ENCODE measurements around the gene DLK2. TPM values are rescaled to one million over a fixed set of nuclear protein-coding genes. Genes with fewer than 3 reads are reported as not detected.

The DLK2 gene
- total RNA-seq, 2 experiments from 2014 or later, result not detected

GRCh38 chr6:43435682-43436437 is 19.5 kb downstream of the DLK2 start:
- Histone ChIP-seq H3K4me2 (ENCODE audit: low read length) (no peak overlapping the region), H3K9me2 (ENCODE audit: insufficient read depth, low read length) (no peaks in the 10 kb centered on the region), H3K79me2 (ENCODE audit: insufficient read depth, low read depth, low read length) (no peaks in the 10 kb centered on the region), H3K9me3 (ENCODE audit: low read length) (no peaks in the 10 kb centered on the region), H3K4me3 (ENCODE audit: low read depth, low read length, poor library complexity, severe bottlenecking) (no peak overlapping the region), H3K4me1 (ENCODE audit: insufficient read depth, low read length, poor library complexity, severe bottlenecking) (no peaks in the 10 kb centered on the region), H2AFZ (ENCODE audit: low read length) (no peak overlapping the region), H3K36me3 (ENCODE audit: insufficient read depth, low read length) (peaks cover 13% of the 10 kb centered on the region), H4K20me1 (ENCODE audit: insufficient read depth, low read length) (no peaks in the 10 kb centered on the region), H3K27ac (ENCODE audit: low read depth, low read length, poor library complexity, severe bottlenecking) (no peak overlapping the region)
- CTCF ChIA-PET (ENCODE audit: unreplicated experiment), result no interaction called here
- DNase-seq (ENCODE audit: low spot score), result no peak
- no peak for TF ChIP-seq CTCF (conservative IDR thresholded peaks at IDR 0.05; ENCODE audit: low read length)
- TF ChIP-seq EZH2phosphoT487 (IDR thresholded peaks at IDR 0.05; ENCODE audit: borderline replicate concordance, low read depth, low read length), result no peak
- BruUV-seq (replicated peaks), result no TSS peak
- intact Hi-C loops (cut with micrococcal nuclease; ENCODE audit: unreplicated experiment), result no loop called here
- POLR2A ChIA-PET, result interaction anchor here (0.6 to 0.8 kb wide), 4 partner anchors 45 to 1220 kb away, joined by 3 read pairs; no protein-coding TSS in a partner anchor

- no peak overlapping the region for H3K27ac ChIP-seq (ENCODE audit: low read depth, low read length, poor library complexity, severe bottlenecking)
- H3K4me3 ChIP-seq (ENCODE audit: low read depth, low read length, poor library complexity, severe bottlenecking), result no peak overlapping the region
- CTCF ChIA-PET (ENCODE audit: unreplicated experiment), result no interaction called here
- no peaks in the 10 kb centered on the region for H3K79me2 ChIP-seq (ENCODE audit: insufficient read depth, low read depth, low read length)
- BruUV-seq (replicated peaks), result no TSS peak
- peaks cover 13% of the 10 kb centered on the region for H3K36me3 ChIP-seq (ENCODE audit: insufficient read depth, low read length)
- intact Hi-C loops (cut with micrococcal nuclease; ENCODE audit: unreplicated experiment), result no loop called here
- no peaks in the 10 kb centered on the region for H4K20me1 ChIP-seq (ENCODE audit: insufficient read depth, low read length)
- DNase-seq (ENCODE audit: low spot score), result no peak
- no peaks in the 10 kb centered on the region for H3K9me2 ChIP-seq (ENCODE audit: insufficient read depth, low read length)
- H2AFZ ChIP-seq (ENCODE audit: low read length), result no peak overlapping the region
- POLR2A ChIA-PET, result interaction anchor here (0.6 kb wide), 2 partner anchors 24 to 62 kb away, joined by 3 read pairs; no protein-coding TSS in a partner anchor
- H3K4me2 ChIP-seq (ENCODE audit: low read length), result no peak overlapping the region
- TF ChIP-seq CTCF (conservative IDR thresholded peaks at IDR 0.05; ENCODE audit: low read length), result no peak
- TF ChIP-seq EZH2phosphoT487 (IDR thresholded peaks at IDR 0.05; ENCODE audit: borderline replicate concordance, low read depth, low read length), result no peak
- no peaks in the 10 kb centered on the region for H3K4me1 ChIP-seq (ENCODE audit: insufficient read depth, low read length, poor library complexity, severe bottlenecking)
- no peaks in the 10 kb centered on the region for H3K9me3 ChIP-seq (ENCODE audit: low read length)
Measured at GRCh38 chr6:43434943-43435342, 20.4 kb downstream of the DLK2 start.

All from OCI-LY7 (cell line).